H1 (cell line): ENCODE data around the gene LDLRAD4. TPM values are rescaled to one million over a fixed set of nuclear protein-coding genes. Genes with fewer than 3 reads are reported as not detected.

Experiments
- BACH1 ChIP-seq: IDR thresholded peaks from 2 replicates; pipeline ENCODE4 v1.6.1; 2012; ENCODE audit warnings: low read length, improper control_type of control experiment
- CTCF ChIP-seq, 3 experiments: IDR thresholded peaks; 1 replicate in 2 of 3; 2 replicates in 1 of 3; pipeline versions ENCODE4 v1.5.1 to v1.6.1; 2011; ENCODE audit warnings: low read length in 3 of 3, mild to moderate bottlenecking in 3 of 3, inconsistent platforms in 2 of 3, low read depth in 1 of 3, moderate library complexity in 1 of 3; ENCODE audit not compliant: insufficient read depth in 1 of 3; ENCODE audit errors: control extremely low read depth in 1 of 3
- GTF2F1 ChIP-seq: IDR thresholded peaks from 2 replicates; pipeline ENCODE4 v1.6.1; 2012; ENCODE audit warnings: low read depth, low read length, improper control_type of control experiment, borderline replicate concordance
- KDM5A ChIP-seq: fragments of 200-600 bp; IDR thresholded peaks from 2 replicates; pipeline ENCODE4 v1.7.1; 2012; ENCODE audit warnings: mild to moderate bottlenecking, low read length, inconsistent platforms, mixed read lengths
- RXRA ChIP-seq: IDR thresholded peaks from 2 replicates; pipeline ENCODE4 v1.6.1; 2011; ENCODE audit warnings: low read depth, mild to moderate bottlenecking, low read length, moderate library complexity; ENCODE audit not compliant: insufficient read depth
- SP1 ChIP-seq: IDR thresholded peaks from 2 replicates; pipeline ENCODE4 v1.6.1; 2011; ENCODE audit warnings: low read depth, low read length
- USF2 ChIP-seq: IDR thresholded peaks from 2 replicates; pipeline ENCODE4 v1.6.1; 2011; ENCODE audit warnings: low read length, improper control_type of control experiment
- YY1 ChIP-seq: IDR thresholded peaks from 2 replicates; pipeline ENCODE4 v1.6.1; 2011; ENCODE audit warnings: low read depth, mild to moderate bottlenecking, low read length
- polyA plus RNA-seq, 7 experiments: library from polyadenylated mRNA; depleted of rRNA in 3 of 7; stranded (reverse) in 5 of 7; unstranded in 2 of 7; fragments of >200 nt in 5 of 7; fragments of 200-250 nt in 2 of 7; gene quantifications; 1 replicate in 5 of 7; 2 replicates in 1 of 7; 4 replicates in 1 of 7; pipeline versions ENCODE4 v1.2.1 to v1.2.3, GENCODE V29; 2011 to 2013; ENCODE audit warnings: missing spikeins in 2 of 7, mixed read lengths in 2 of 7
- total RNA-seq: library from RNA; stranded (reverse); fragmentation: NEBNext Ultra II Directional; extraction: Animal tissue kit (Norgen Biotek cat#: 25700); gene quantifications from 2 replicates; pipeline ENCODE4 v1.2.1, GENCODE V29; 2021

LDLRAD4 gene
- total and polyA plus RNA-seq, 2 of the 8 experiments (the other 6 are each of a cell fraction or from before 2014, with no cell fraction given) = 0.77 to 1.4 TPM

GRCh38 chr18:13563390-13563805 lies 344.8 kb downstream of the LDLRAD4 start (continued):
- TF ChIP-seq CTCF (IDR thresholded peaks at IDR 0.05; ENCODE audit: control extremely low read depth in 1 of 3, insufficient read depth in 1 of 3, low read depth in 1 of 3, low read length in 3 of 3) = no peak
- TF ChIP-seq RXRA = no peak
- no peak for TF ChIP-seq USF2
- TF ChIP-seq KDM5A = no peak
- TF ChIP-seq SP1 = no peak
- no peak for TF ChIP-seq GTF2F1
- TF ChIP-seq YY1 = no peak
- no peak for TF ChIP-seq BACH1
